ENCODE results near the gene UTP14A. TPM values are rescaled to one million over a fixed set of nuclear protein-coding genes. Genes with fewer than 3 reads are reported as not detected.
A peak's percentile ranks its signal among the peaks of the same experiment; 100 is the strongest.

UTP14A gene
- total and polyA plus RNA-seq, 2 of the 13 experiments (the other 11 are each of a cell fraction or from before 2014, with no cell fraction given), result 7.4 to 19.0 TPM

DNA sequence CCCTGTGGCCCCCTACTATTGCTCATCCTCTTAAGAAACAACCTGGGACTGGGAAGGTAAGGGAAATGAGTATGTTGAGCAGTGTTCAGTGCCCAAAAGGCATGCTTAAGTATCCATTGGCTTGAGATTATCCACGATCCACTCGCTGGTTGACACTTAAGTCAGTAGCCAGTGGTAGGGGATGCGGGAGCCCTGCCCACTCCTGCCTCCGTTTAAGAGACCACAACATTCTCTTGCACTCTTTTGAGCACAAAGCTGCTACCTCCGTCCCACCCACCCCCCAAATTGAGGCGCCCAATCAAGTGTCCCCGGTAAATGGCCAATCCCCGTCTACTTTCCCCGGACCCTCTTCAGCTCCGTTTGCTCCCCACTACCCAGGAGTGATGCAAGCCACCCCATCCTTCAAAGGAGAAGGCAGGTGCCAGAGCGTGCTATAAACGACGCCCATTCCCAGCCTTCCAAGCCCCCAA is 25.0 kb downstream of the UTP14A start (continued):
- TF ChIP-seq, protein P1, sequence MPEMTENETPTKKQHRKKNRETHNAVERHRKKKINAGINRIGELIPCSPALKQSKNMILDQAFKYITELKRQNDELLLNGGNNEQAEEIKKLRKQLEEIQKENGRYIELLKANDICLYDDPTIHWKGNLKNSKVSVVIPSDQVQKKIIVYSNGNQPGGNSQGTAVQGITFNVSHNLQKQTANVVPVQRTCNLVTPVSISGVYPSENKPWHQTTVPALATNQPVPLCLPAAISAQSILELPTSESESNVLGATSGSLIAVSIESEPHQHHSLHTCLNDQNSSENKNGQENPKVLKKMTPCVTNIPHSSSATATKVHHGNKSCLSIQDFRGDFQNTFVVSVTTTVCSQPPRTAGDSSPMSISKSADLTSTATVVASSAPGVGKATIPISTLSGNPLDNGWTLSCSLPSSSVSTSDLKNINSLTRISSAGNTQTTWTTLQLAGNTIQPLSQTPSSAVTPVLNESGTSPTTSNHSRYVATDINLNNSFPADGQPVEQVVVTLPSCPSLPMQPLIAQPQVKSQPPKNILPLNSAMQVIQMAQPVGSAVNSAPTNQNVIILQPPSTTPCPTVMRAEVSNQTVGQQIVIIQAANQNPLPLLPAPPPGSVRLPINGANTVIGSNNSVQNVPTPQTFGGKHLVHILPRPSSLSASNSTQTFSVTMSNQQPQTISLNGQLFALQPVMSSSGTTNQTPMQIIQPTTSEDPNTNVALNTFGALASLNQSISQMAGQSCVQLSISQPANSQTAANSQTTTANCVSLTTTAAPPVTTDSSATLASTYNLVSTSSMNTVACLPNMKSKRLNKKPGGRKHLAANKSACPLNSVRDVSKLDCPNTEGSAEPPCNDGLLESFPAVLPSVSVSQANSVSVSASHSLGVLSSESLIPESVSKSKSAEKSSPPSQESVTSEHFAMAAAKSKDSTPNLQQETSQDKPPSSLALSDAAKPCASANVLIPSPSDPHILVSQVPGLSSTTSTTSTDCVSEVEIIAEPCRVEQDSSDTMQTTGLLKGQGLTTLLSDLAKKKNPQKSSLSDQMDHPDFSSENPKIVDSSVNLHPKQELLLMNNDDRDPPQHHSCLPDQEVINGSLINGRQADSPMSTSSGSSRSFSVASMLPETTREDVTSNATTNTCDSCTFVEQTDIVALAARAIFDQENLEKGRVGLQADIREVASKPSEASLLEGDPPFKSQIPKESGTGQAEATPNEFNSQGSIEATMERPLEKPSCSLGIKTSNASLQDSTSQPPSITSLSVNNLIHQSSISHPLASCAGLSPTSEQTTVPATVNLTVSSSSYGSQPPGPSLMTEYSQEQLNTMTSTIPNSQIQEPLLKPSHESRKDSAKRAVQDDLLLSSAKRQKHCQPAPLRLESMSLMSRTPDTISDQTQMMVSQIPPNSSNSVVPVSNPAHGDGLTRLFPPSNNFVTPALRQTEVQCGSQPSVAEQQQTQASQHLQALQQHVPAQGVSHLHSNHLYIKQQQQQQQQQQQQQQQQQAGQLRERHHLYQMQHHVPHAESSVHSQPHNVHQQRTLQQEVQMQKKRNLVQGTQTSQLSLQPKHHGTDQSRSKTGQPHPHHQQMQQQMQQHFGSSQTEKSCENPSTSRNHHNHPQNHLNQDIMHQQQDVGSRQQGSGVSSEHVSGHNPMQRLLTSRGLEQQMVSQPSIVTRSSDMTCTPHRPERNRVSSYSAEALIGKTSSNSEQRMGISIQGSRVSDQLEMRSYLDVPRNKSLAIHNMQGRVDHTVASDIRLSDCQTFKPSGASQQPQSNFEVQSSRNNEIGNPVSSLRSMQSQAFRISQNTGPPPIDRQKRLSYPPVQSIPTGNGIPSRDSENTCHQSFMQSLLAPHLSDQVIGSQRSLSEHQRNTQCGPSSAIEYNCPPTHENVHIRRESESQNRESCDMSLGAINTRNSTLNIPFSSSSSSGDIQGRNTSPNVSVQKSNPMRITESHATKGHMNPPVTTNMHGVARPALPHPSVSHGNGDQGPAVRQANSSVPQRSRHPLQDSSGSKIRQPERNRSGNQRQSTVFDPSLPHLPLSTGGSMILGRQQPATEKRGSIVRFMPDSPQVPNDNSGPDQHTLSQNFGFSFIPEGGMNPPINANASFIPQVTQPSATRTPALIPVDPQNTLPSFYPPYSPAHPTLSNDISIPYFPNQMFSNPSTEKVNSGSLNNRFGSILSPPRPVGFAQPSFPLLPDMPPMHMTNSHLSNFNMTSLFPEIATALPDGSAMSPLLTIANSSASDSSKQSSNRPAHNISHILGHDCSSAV (CRISPR knock-in tag; IDR thresholded peaks at IDR 0.05; ENCODE audit: borderline replicate concordance), result no peak

GRCh38 chrX:129931411-129932015 is 25.5 kb downstream of the UTP14A start:
- 0 out of 2 replicates have a peak, but pooled peaks cover 5% of the 10 kb centered on the region for H3K4me1 ChIP-seq (ENCODE audit: insufficient read depth, low read length)
- CTCF ChIA-PET (ENCODE audit: low intra/inter-chr PET ratio, low total read pairs), result no interaction called here
- peak; percentile 76 for ATAC-seq
- POLR2A ChIA-PET, result interaction anchor here (0.6 kb wide), 1 partner anchor 9 kb away, joined by 3 read pairs; no protein-coding TSS in a partner anchor
- peak overlapping the region; percentile 64 for H3K27ac ChIP-seq (ENCODE audit: extremely low read length, insufficient read depth, low read length)
- no peaks in the 10 kb centered on the region for H4K20me1 ChIP-seq (ENCODE audit: insufficient read depth, low read length)
- BruUV-seq (replicated peaks), result no TSS peak
- FAIRE-seq, result no peak
- no peaks in the 10 kb centered on the region for H3K79me2 ChIP-seq (ENCODE audit: insufficient read depth, low read length)
- peak overlapping the region; percentile 59; the same call in 1 of the 2 replicates for H3K9ac ChIP-seq (ENCODE audit: insufficient read depth, low read depth, low read length)
- H3K27me3 ChIP-seq (ENCODE audit: control insufficient read depth in 1 of 2, insufficient read depth in 2 of 2, low read length in 2 of 2), result peaks cover 0 to 9% of the 10 kb centered on the region in 2 experiments; a peak in 3 of 5 replicates
- peak overlapping the region; percentile 55 for H3K4me2 ChIP-seq (ENCODE audit: low read depth, low read length)
- H3K4me3 ChIP-seq (replicated peaks in 1 of 3; ENCODE audit: insufficient read depth in 1 of 3, low read depth in 2 of 3, low read length in 3 of 3), result peak overlapping the region; percentile 34 to 65 (median 57); a peak in 4 of 6 replicates
- WGBS (ENCODE audit: low lambda C conversion rate), result 19% methylated on average over 20 of the region's 41 CpGs
- no peak overlapping the region for H2AFZ ChIP-seq (ENCODE audit: low read length)
- DNase-seq (ENCODE audit: low spot score), result peak; percentile 62
- peaks cover 0 to 8% of the 10 kb centered on the region in 2 experiments; a peak in 2 of 5 replicates for H3K36me3 ChIP-seq (replicated peaks in 1 of 2; ENCODE audit: control insufficient read depth in 1 of 2, insufficient read depth in 2 of 2, low read length in 2 of 2)
- in situ Hi-C loops (cut with HindIII; ENCODE audit: extremely low pct_ligation_motif_present, low pct_unique_long_range_greater_than_20kb) (no loop called here), intact Hi-C loops (cut with micrococcal nuclease; ENCODE audit: unreplicated experiment) (loop anchor here (1.0 to 5.0 kb wide), 2 partner anchors 51 to 97 kb away; partner anchors contain the start of gene BCORL1)
- H3K9me3 ChIP-seq (ENCODE audit: low read length), result no peaks in the 10 kb centered on the region
- TF ChIP-seq ZNF333 (CRISPR knock-in tag; IDR thresholded peaks at IDR 0.05; ENCODE audit: borderline replicate concordance) (no peak), BHLHE40 (IDR thresholded peaks at IDR 0.05; ENCODE audit: low read length) (peak; percentile 61), POLR2G (IDR thresholded peaks at IDR 0.05; ENCODE audit: low read depth, low read length) (0 out of 2 replicates have a peak, but pooled peaks have one; percentile 27), ZNF777 (CRISPR knock-in tag; IDR thresholded peaks at IDR 0.05) (peak; percentile 70; the same call in 1 of the 2 replicates), CREB1 (IDR thresholded peaks at IDR 0.05) (no peak), CREB1 (CRISPR knock-in tag; IDR thresholded peaks at IDR 0.05) (peak; percentile 47; the same call in 1 of the 2 replicates), RBFOX2 (IDR thresholded peaks at IDR 0.05; ENCODE audit: low read depth, low read length) (peak; percentile 61; the same call in 1 of the 2 replicates), ZMYM4 (CRISPR knock-in tag; IDR thresholded peaks at IDR 0.05) (peak; percentile 51; the same call in 1 of the 2 replicates), MAZ (IDR thresholded peaks at IDR 0.05; ENCODE audit: borderline replicate concordance, low read depth, low read length) (0 out of 2 replicates have a peak, but pooled peaks have one; percentile 34), MAZ (CRISPR knock-in tag; IDR thresholded peaks at IDR 0.05; ENCODE audit: low read depth) (no peak)
- TF ChIP-seq, protein P2, sequence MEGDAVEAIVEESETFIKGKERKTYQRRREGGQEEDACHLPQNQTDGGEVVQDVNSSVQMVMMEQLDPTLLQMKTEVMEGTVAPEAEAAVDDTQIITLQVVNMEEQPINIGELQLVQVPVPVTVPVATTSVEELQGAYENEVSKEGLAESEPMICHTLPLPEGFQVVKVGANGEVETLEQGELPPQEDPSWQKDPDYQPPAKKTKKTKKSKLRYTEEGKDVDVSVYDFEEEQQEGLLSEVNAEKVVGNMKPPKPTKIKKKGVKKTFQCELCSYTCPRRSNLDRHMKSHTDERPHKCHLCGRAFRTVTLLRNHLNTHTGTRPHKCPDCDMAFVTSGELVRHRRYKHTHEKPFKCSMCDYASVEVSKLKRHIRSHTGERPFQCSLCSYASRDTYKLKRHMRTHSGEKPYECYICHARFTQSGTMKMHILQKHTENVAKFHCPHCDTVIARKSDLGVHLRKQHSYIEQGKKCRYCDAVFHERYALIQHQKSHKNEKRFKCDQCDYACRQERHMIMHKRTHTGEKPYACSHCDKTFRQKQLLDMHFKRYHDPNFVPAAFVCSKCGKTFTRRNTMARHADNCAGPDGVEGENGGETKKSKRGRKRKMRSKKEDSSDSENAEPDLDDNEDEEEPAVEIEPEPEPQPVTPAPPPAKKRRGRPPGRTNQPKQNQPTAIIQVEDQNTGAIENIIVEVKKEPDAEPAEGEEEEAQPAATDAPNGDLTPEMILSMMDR (CRISPR knock-in tag; IDR thresholded peaks at IDR 0.05), result peak; percentile 17; the same call in 1 of the 2 replicates

Data from HepG2 (cell line).